Measurements from ENCODE around the gene CTDSP2.

DNA sequence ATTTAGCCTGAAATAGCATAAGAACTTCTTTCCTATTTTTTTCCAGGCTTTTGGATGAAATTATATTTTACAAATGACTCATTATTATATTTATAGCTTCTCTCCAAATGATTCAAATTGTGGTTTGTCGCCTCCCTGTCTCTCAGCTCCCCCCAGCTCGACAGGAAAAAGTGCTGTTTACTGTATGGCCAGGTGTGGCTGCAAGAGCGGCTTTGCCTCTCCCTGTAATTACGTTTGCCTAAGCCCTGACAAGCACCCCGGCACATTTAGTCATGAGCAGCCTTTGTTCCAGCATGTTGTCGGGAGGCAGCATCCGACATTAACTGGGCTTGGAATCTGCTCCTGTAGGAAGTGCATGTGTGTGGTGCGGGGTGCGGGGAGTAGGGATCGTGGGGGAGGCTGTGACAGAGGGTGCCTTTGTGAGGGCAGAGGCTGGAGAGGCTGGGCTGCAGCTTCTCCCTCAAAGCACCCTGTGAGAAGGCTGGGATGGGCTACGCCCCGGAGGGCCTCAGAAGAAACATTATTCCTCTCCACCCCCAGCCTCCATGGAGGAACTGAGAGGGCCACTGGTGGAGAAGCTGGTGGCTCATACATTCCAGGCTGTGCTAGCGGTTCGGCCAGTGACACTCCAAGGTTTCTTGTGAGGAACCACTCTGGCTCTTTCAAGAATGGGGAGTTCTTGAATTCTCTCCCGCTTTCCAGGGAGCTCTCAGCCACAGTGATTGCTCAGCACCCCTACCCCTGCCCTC is 42.1 kb upstream of the CTDSP2 start:
- no peak for TF ChIP-seq EP300 (IDR thresholded peaks at IDR 0.05)
- TF ChIP-seq, protein P1, sequence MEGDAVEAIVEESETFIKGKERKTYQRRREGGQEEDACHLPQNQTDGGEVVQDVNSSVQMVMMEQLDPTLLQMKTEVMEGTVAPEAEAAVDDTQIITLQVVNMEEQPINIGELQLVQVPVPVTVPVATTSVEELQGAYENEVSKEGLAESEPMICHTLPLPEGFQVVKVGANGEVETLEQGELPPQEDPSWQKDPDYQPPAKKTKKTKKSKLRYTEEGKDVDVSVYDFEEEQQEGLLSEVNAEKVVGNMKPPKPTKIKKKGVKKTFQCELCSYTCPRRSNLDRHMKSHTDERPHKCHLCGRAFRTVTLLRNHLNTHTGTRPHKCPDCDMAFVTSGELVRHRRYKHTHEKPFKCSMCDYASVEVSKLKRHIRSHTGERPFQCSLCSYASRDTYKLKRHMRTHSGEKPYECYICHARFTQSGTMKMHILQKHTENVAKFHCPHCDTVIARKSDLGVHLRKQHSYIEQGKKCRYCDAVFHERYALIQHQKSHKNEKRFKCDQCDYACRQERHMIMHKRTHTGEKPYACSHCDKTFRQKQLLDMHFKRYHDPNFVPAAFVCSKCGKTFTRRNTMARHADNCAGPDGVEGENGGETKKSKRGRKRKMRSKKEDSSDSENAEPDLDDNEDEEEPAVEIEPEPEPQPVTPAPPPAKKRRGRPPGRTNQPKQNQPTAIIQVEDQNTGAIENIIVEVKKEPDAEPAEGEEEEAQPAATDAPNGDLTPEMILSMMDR (IDR thresholded peaks at IDR 0.05) = no peak
- no peak for TF ChIP-seq POLR2A (IDR thresholded peaks at IDR 0.05)

All from gastroesophageal sphincter (tissue), 3 donors.